ENCODE measurements around the gene POU2AF2. TPM values are rescaled to one million over a fixed set of nuclear protein-coding genes. Genes with fewer than 3 reads are reported as not detected.
A peak's percentile ranks its signal among the peaks of the same experiment; 100 is the strongest.
"Not testable (repeated sequence)": the region's sequence is repeated elsewhere in the genome, so short reads cannot be mapped to it uniquely, and the experiment has no call there.

The POU2AF2 gene
- total RNA-seq, 1 donor from 2014 or later = not detected

DNA sequence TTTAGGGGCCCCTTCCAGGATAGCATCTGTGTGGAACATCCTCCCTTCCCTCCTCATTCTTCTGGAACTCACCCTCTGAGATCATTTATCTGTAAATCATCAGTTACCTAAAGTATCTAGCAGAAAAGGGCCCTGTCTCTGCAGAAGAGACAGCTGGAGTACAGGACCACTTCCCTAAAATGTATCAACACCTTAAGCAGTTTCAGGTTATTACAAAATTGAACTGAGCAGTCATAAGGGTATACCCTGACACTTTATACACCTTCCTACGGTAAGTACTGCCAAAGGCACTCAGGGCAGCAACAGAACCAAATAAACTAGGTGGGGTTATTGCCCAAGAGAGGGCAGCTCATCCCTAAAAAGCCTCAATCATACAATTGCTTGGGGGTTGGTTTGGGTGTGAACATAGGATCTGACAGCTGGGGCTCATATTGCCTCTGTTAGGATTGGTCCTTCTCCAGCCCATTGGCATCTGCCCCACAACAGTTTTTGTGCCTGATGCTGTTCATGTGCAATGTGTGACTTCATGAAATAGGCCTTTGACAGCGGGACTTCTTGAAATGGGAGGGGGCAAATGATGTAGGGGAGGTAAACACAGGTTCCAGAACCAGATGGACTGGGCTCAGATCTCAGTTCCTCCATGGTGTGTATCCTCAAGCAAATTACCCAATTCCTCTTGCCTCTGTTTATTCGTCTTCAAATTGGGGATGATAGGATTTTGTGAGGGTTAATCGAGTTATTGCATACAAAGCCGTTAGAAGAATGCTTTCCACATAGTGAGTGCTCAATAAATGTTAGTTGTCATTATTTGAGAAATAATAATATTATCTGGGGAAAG, 55.7 kb downstream of the POU2AF2 start:
- peak; percentile 70 for DNase-seq (ENCODE audit: low read depth)

DNA sequence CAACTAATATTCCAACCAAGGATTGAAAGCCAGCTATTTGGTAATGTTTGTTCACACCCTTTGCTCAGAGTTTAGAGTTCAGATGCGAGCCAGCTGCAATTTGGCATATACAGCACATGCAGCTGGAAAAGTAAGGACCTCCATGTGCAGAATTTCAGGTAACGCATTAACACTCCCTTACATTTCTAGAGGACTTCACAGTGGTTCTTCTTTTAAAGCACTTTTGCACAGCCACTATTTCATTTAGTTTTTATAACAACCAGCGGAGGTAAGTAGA, 56.3 kb downstream of the POU2AF2 start:
- DNase-seq (ENCODE audit: low read depth) = no peak

- no peak for DNase-seq (ENCODE audit: low read depth)
These were observed 56.8 kb downstream of the POU2AF2 start for GRCh38 chr11:111302298-111302697.

- DNase-seq (ENCODE audit: low read depth) = no peak
These were observed 57.9 kb downstream of the POU2AF2 start for GRCh38 chr11:111303461-111303860.

GRCh38 chr11:111305162-111305802, 59.8 kb downstream of the POU2AF2 start:
- no peak for DNase-seq (ENCODE audit: low read depth)

- no peak for DNase-seq (ENCODE audit: low read depth)
These were observed 60.4 kb downstream of the POU2AF2 start for GRCh38 chr11:111305876-111306275.

DNA sequence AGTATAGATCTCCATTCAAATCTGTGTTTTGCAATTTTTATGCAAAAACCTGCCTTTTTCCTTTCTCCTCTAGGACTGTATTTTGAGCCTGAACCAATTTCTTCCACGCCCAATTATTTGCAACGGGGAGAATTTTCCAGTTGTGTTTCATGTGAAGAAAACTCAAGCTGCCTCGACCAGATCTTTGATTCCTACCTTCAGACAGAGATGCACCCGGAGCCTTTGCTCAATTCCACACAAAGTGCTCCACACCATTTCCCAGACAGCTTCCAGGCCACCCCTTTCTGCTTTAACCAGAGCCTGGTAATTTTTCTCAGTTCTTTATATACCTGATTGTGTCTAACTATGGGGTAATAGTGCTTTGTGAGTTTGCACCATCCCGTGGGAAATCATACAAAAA, 60.8 kb downstream of the POU2AF2 start:
- DNase-seq (ENCODE audit: low read depth) = no peak

- DNase-seq (ENCODE audit: low read depth) = no peak
These were observed 62.1 kb downstream of the POU2AF2 start for GRCh38 chr11:111307472-111308108.

- peak; percentile 85 for DNase-seq (ENCODE audit: low read depth)
These were observed 62.6 kb downstream of the POU2AF2 start for GRCh38 chr11:111308140-111308539.

DNA sequence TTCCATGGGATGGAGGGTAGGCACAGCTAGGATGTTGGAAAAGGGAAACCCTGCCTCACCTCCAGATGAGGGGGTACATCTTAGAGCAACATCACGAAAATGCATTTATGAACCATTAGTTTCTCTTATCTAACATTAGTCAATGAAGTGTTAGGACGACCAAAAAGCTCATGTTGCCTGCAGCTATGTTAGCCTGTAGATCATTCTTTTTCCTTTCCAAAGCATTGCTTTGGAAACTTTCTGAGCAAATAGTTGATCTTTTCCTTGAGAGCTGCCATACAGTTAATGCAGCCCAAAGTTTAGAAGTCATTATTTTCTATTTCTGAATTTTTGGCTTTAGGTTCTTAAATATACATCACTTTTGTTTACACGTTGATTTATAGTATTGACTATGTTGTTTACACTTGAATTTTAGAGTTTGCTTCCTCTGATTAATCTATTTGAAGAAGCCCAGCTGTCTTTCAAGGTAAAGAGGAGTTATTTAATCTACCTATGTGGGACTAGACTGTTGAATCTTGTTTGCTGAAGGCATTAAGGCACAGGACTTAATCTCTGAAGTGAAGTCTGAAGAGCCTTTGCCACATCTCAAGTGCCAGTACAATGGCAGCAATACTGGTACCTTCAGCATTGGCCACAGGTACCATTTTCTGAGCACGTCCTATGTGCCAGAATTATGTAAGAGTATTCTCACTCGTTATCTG, 63.8 kb downstream of the POU2AF2 start:
- DNase-seq (ENCODE audit: low read depth) = no peak

- DNase-seq (ENCODE audit: low read depth) = no peak
These were observed 64.6 kb downstream of the POU2AF2 start for GRCh38 chr11:111310088-111310487.

DNA sequence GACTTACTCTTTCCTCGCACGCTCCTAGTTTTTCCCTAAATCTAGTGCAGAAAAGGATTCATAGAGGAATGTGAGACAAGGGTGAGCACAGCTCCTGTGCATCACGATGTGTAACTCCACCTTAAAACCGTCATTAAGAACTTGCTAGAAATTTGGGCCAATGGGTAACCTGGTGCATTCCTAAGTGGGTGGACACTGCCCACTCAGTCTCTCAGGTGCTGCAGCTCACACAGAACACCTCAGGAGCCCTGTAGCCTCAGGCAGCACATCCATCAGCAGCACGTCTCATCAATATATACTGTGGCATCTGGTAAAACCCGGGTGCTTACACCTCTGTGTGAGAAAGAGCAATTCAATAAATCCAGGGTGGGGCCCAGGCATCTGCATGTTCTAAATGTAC, 65.2 kb downstream of the POU2AF2 start:
- no peak for DNase-seq (ENCODE audit: low read depth)

DNA sequence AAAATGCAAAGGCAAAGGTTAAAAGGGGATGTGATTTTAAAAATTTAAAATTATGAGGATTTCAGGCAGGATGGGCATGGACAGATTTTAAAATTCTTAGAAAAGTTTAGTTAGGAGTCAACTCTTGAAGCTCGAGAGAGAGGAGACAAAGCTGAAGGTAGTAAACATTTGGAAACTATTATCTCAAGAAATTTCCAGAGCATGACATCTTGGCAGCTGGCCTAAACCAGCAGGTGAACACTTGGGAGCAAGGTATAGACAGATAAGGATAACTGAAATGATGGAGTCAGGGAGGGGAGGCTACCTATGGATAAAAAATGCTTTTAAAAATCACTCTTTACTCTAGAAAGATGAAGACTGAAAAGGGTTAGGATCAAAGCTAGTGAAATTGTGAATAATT, 66.6 kb downstream of the POU2AF2 start:
- no peak for DNase-seq (ENCODE audit: low read depth)

DNA sequence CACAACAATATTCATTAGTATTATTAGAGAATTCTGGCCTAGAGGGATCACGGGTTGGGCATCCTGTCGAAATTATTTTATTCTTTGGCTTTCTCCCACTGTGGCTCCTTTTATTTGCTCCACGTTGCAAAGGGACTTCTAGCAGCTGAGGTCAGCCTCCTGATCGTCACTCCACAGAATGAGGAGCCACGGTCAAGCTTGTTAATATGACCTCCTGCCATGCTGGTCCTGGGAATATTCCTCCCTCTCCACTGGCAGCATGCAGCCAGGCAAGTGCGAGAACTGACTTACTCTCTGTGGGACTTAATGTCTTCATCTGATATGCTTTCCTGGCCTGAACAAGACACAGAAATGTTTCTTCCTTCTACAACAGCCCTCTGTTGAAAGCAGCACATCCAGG, 73.8 kb downstream of the POU2AF2 start:
- DNase-seq (ENCODE audit: low read depth) = no peak

- not testable (repeated sequence) for DNase-seq (ENCODE audit: low read depth)
These were observed 74.7 kb downstream of the POU2AF2 start for GRCh38 chr11:111320199-111320598.

GRCh38 chr11:111320728-111321568, 75.4 kb downstream of the POU2AF2 start:
- DNase-seq (ENCODE audit: low read depth) = peak; percentile 46

- no peak for DNase-seq (ENCODE audit: low read depth)
These were observed 77.0 kb downstream of the POU2AF2 start for GRCh38 chr11:111322534-111322933.

- peak; percentile 22 for DNase-seq (ENCODE audit: low read depth)
These were observed 78.8 kb downstream of the POU2AF2 start for GRCh38 chr11:111324277-111324720.

DNA sequence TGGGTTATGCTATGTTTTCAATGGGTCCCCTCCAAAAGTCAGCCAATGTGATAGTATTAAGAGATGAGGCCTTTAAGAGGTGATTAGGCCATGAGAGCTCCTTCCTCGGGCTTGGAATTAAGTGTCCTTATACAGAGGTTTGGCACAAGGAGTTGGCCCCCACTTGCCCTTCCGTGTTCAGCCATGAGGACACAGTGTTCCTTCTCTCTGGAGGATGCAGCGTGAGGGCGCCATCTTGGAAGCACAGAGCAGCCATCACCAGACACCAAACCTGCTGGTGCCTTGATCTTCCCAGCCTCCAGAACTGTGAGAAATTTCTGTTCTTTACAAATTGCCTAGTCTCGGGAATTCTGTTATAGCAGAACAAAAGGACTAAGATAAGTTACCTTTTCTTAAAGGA, 79.7 kb downstream of the POU2AF2 start:
- DNase-seq (ENCODE audit: low read depth) = no peak

DNA sequence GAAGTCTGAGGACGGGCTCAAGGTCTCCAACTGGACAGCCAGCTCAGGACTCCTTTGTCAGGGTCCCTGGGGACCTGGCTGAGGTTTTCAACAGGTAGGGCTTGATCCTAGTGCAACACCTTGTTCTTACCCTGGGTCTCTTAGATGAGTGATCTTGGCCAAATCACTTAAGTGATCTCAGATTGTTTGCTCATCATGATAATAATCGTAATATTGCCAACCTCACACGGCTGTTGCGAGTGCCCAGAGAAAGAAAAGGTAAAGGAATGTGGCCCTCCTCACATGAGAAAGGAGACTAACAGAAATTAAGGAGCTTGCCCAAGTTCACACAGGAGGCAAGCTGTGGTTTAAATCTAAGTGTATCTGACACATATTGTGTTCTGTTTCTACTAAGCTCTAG, 81.3 kb downstream of the POU2AF2 start:
- no peak for DNase-seq (ENCODE audit: low read depth)

Data from myocyte (in vitro differentiated cells).